HG03565 (cell line): Measurements from ENCODE around the gene DSTN.
"Not testable (repeated sequence)": the region's sequence is repeated elsewhere in the genome, so short reads cannot be mapped to it uniquely, and the experiment has no call there.

Source experiments
- ATAC-seq: cut with Tn5 transposase; IDR thresholded peaks from one replicate; pipeline ENCODE4 v1.9.1; 2021; ENCODE audit warnings: mild to moderate bottlenecking, moderate library complexity; ENCODE audit not compliant: unreplicated experiment

Gene DSTN

GRCh38 chr20:17648791-17649730, 79.2 kb downstream of the DSTN start:
- ATAC-seq, result no peak

- ATAC-seq, result no peak
Measured at GRCh38 chr20:17650301-17651128, 80.6 kb downstream of the DSTN start.

- ATAC-seq, result no peak
Measured at GRCh38 chr20:17651129-17651759, 81.4 kb downstream of the DSTN start.

- ATAC-seq, result no peak
Measured at GRCh38 chr20:17651760-17652388, 82.0 kb downstream of the DSTN start.

GRCh38 chr20:17652411-17652810, 82.5 kb downstream of the DSTN start:
- ATAC-seq, result no peak

GRCh38 chr20:17653835-17654648, 84.2 kb downstream of the DSTN start:
- ATAC-seq, result no peak

- ATAC-seq, result no peak
Measured at GRCh38 chr20:17654649-17655285, 84.9 kb downstream of the DSTN start.

- no peak for ATAC-seq
Measured at GRCh38 chr20:17655286-17655651, 85.4 kb downstream of the DSTN start.

GRCh38 chr20:17655865-17656479, 86.1 kb downstream of the DSTN start:
- no peak for ATAC-seq

GRCh38 chr20:17657079-17657825, 87.4 kb downstream of the DSTN start:
- no peak for ATAC-seq

GRCh38 chr20:17657898-17658647, 88.2 kb downstream of the DSTN start:
- ATAC-seq, result no peak

GRCh38 chr20:17658648-17658993, 88.7 kb downstream of the DSTN start:
- ATAC-seq, result no peak

- not testable (repeated sequence) for ATAC-seq
Measured at GRCh38 chr20:17659344-17659743, 89.5 kb downstream of the DSTN start.
